Tibial artery (tissue), 4 donors: Measurements from ENCODE around the gene RPTOR.

Source experiments
- DNase-seq, 2 donors: peaks; one replicate each; pipeline ENCODE4 v3.0.0-alpha.2; 2019
- H3K27ac ChIP-seq, 2 donors: fragments of 200-600 bp; sonication (generic) in 1 of 2; 1 replicate in 1 of 2; 2 replicates in 1 of 2; pipeline ENCODE4 v1.5.1; 2018 to 2019; ENCODE audit warnings: mild to moderate bottlenecking in 1 of 2
- H3K27me3 ChIP-seq, 2 donors: fragments of 200-600 bp; sonication (generic) in 1 of 2; one replicate each; pipeline versions ENCODE4 v1.5.1 to v1.6.0; 2016 to 2019
- H3K36me3 ChIP-seq, 3 donors: fragments of 200-600 bp; sonication (generic) in 2 of 3; one replicate each; pipeline ENCODE4 v1.5.1; 2016 to 2019; ENCODE audit warnings: mild to moderate bottlenecking in 2 of 3
- H3K4me1 ChIP-seq, 4 donors: fragments of 200-600 bp; sonication (generic) in 2 of 4; 1 replicate in 3 of 4; 2 replicates in 1 of 4; pipeline ENCODE4 v1.5.1; 2016 to 2019
- H3K4me3 ChIP-seq, 2 donors: fragments of 200-600 bp; sonication (generic) in 1 of 2; 1 replicate in 1 of 2; 2 replicates in 1 of 2; pipeline ENCODE4 v1.5.1; 2018 to 2019; ENCODE audit warnings: mild to moderate bottlenecking in 2 of 2
- H3K9me3 ChIP-seq, 3 donors: fragments of 200-600 bp; sonication (generic) in 1 of 3; one replicate each; pipeline ENCODE4 v1.5.1; 2016 to 2019
- intact Hi-C: fragments of 100-400 bp; cut with DNase I; formaldehyde crosslinking; loops from one replicate; pipeline ENCODE4 v1.15.0; 2023; ENCODE audit warnings: low total_unique reads
- TF ChIP-seq, protein P1 (sequence below), 2 experiments: fragments of 200-600 bp in 1 of 2; fragments of 450-650 bp in 1 of 2; IDR thresholded peaks; one replicate each; pipeline ENCODE4 v1.5.1; 2017 to 2019; ENCODE audit warnings: antibody characterized with exemption in 2 of 2, mild to moderate bottlenecking in 1 of 2, moderate library complexity in 1 of 2

RPTOR gene

GRCh38 chr17:80797741-80798594, 253.3 kb downstream of the RPTOR start:
- no peak for DNase-seq
- H3K27me3 ChIP-seq = no peaks in the 10 kb centered on the region

DNA sequence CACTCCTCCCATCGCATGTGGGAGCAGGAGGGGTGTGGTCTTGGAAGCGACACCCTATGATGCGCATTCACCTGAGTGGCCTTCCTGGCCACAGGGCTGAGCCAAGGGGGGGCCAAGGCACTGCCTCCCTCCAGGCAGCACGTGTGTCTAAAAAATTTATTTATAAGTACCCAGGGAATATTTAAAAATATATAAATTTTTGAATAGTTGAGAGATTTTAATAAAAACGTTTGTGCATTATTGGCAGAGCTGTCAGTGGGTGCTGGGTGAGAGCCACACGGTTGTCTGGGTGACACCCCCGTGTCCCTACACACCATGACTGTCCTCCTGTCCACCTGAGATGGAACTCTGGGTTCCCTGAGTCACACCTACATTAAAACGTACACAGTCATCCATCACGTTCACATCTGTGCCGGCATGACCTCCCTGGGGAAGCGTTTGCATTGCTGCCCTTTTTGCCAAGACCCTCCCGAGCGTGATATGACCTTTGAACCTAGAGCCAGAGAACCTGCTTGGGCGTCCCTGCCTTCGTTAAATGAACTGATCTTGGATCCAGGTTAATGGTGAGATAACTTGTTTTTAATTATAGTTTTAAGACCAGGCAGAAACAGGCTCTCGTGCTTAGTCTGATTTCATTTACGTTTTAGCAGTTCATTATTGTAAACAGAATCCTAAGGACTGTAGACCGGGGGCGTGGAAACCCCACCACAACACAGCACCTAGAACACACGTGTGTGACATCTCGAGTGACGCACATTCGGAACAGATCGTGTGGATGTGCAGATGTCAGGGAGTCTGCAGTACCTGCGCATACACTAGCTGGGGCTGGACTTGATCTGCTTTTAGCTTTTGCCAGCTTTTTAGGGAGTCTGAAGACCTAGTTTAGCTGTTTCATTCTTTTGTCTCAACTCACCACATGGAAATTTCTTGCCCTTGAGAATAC, 254.2 kb downstream of the RPTOR start:
- DNase-seq = peak in 1 of 2 donors; percentile 7
- Histone ChIP-seq H3K9me3 (no peaks in the 10 kb centered on the region), H3K4me3 (no peak overlapping the region), H3K27ac (no peak overlapping the region), H3K27me3 (no peaks in the 10 kb centered on the region), H3K36me3 (no peaks in the 10 kb centered on the region), H3K4me1 (no peaks in the 10 kb centered on the region)
- intact Hi-C loops = no loop called here
- TF ChIP-seq, protein P1, sequence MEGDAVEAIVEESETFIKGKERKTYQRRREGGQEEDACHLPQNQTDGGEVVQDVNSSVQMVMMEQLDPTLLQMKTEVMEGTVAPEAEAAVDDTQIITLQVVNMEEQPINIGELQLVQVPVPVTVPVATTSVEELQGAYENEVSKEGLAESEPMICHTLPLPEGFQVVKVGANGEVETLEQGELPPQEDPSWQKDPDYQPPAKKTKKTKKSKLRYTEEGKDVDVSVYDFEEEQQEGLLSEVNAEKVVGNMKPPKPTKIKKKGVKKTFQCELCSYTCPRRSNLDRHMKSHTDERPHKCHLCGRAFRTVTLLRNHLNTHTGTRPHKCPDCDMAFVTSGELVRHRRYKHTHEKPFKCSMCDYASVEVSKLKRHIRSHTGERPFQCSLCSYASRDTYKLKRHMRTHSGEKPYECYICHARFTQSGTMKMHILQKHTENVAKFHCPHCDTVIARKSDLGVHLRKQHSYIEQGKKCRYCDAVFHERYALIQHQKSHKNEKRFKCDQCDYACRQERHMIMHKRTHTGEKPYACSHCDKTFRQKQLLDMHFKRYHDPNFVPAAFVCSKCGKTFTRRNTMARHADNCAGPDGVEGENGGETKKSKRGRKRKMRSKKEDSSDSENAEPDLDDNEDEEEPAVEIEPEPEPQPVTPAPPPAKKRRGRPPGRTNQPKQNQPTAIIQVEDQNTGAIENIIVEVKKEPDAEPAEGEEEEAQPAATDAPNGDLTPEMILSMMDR (IDR thresholded peaks at IDR 0.05) = no peak

More at GRCh38 chr17:80797741-80798594, 253.3 kb downstream of the RPTOR start:
- no peak overlapping the region for H3K27ac ChIP-seq
- no peak overlapping the region for H3K4me3 ChIP-seq
- no peaks in the 10 kb centered on the region for H3K9me3 ChIP-seq
- intact Hi-C loops = no loop called here
- H3K4me1 ChIP-seq = no peaks in the 10 kb centered on the region
- TF ChIP-seq, protein P1 (IDR thresholded peaks at IDR 0.05) = no peak
- no peaks in the 10 kb centered on the region for H3K36me3 ChIP-seq

GRCh38 chr17:80799538-80800480, 255.2 kb downstream of the RPTOR start:
- TF ChIP-seq, protein P1 (IDR thresholded peaks at IDR 0.05) = no peak
- Histone ChIP-seq H3K27me3 (no peaks in the 10 kb centered on the region), H3K4me1 (no peaks in the 10 kb centered on the region), H3K4me3 (no peak overlapping the region), H3K27ac (no peak overlapping the region), H3K36me3 (no peaks in the 10 kb centered on the region), H3K9me3 (no peaks in the 10 kb centered on the region)
- intact Hi-C loops = no loop called here
- DNase-seq = peak in 1 of 2 donors; percentile 13

- no peak overlapping the region for H3K27ac ChIP-seq
- no peaks in the 10 kb centered on the region for H3K9me3 ChIP-seq
- H3K4me3 ChIP-seq = no peak overlapping the region
- TF ChIP-seq, protein P1 (IDR thresholded peaks at IDR 0.05) = no peak
- no peaks in the 10 kb centered on the region for H3K27me3 ChIP-seq
- intact Hi-C loops = no loop called here
- peaks cover 0 to 5% (median 0%) of the 10 kb centered on the region in 3 donors for H3K36me3 ChIP-seq
- no peaks in the 10 kb centered on the region for H3K4me1 ChIP-seq
- DNase-seq = no peak
Observed at GRCh38 chr17:80800481-80801391, 256.1 kb downstream of the RPTOR start.
